OCI-LY7 (cell line): ENCODE data around the gene LRRC2. TPM values are rescaled to one million over a fixed set of nuclear protein-coding genes. Genes with fewer than 3 reads are reported as not detected.

Experiments
- BruUV-seq: library from RNA; stranded (reverse); fragments of 400-500 nt; replicated peaks from 2 replicates; lab custom pipeline; 2021; lab: Mats Ljungman, UMichigan
- CTCF ChIA-PET: fragments of 300-600 bp; sonication (Branson Sonifier 250); formaldehyde crosslinking; loops from one replicate; lab custom pipeline; 2022; ENCODE audit warnings: antibody characterized with exemption; ENCODE audit not compliant: unreplicated experiment; lab: Charles Lee
- POLR2A ChIA-PET: fragments of 300-600 bp; sonication (Branson Sonifier 250); formaldehyde crosslinking; loops from one replicate; lab custom pipeline; 2022; ENCODE audit warnings: antibody characterized with exemption; lab: Charles Lee
- DNase-seq: peaks from one replicate; pipeline ENCODE4 v3.0.0-alpha.2; 2015; ENCODE audit warnings: low spot score
- H2AFZ ChIP-seq: fragments of 200-600 bp; sonication (generic), shearing (Covaris generic); 2 replicates; pipeline ENCODE4 v1.6.1; 2014; ENCODE audit warnings: mild to moderate bottlenecking, antibody characterized with exemption, low read length, moderate library complexity
- H3K27ac ChIP-seq: fragments of 200-600 bp; sonication (generic); 2 replicates; pipeline ENCODE4 v1.5.1; 2014; ENCODE audit warnings: mixed run types, low read depth, mild to moderate bottlenecking, moderate library complexity, low read length, inconsistent platforms; ENCODE audit not compliant: poor library complexity, severe bottlenecking
- H3K36me3 ChIP-seq: fragments of 200-600 bp; sonication (generic); 2 replicates; pipeline ENCODE4 v1.6.1; 2014; ENCODE audit warnings: mild to moderate bottlenecking, antibody characterized with exemption, low read length, moderate library complexity, mixed read lengths; ENCODE audit not compliant: insufficient read depth
- H3K4me1 ChIP-seq: fragments of 200-600 bp; sonication (generic); 2 replicates; pipeline ENCODE4 v1.5.1; 2014; ENCODE audit warnings: mild to moderate bottlenecking, low read length; ENCODE audit not compliant: insufficient read depth, poor library complexity, severe bottlenecking
- H3K4me2 ChIP-seq: fragments of 200-600 bp; sonication (generic); 2 replicates; pipeline ENCODE4 v1.6.1; 2014; ENCODE audit warnings: mild to moderate bottlenecking, low read length
- H3K4me3 ChIP-seq: fragments of 200-600 bp; sonication (generic); 2 replicates; pipeline ENCODE4 v1.5.1; 2014; ENCODE audit warnings: mild to moderate bottlenecking, low read depth, low read length; ENCODE audit not compliant: poor library complexity, severe bottlenecking
- H3K79me2 ChIP-seq: fragments of 200-600 bp; sonication (generic); 2 replicates; pipeline ENCODE4 v1.6.1; 2016; ENCODE audit warnings: low read depth, mild to moderate bottlenecking, low read length, moderate library complexity, mixed read lengths; ENCODE audit not compliant: insufficient read depth
- H3K9me2 ChIP-seq: fragments of 200-600 bp; sonication (generic); 2 replicates; pipeline ENCODE4 v1.6.1; 2016; ENCODE audit warnings: mild to moderate bottlenecking, low read length, mixed read lengths; ENCODE audit not compliant: insufficient read depth
- H3K9me3 ChIP-seq: fragments of 200-600 bp; sonication (generic); 2 replicates; pipeline ENCODE4 v1.6.1; 2014; ENCODE audit warnings: mild to moderate bottlenecking, mixed run types, low read length, mixed read lengths
- H4K20me1 ChIP-seq: fragments of 200-600 bp; sonication (generic); 2 replicates; pipeline ENCODE4 v1.6.1; 2014; ENCODE audit warnings: mild to moderate bottlenecking, antibody characterized with exemption, low read length, moderate library complexity, mixed read lengths; ENCODE audit not compliant: insufficient read depth
- CTCF ChIP-seq: fragments of 200-600 bp; sonication (generic); conservative IDR thresholded peaks from 2 replicates; pipeline ENCODE4 v1.5.1; 2014; ENCODE audit warnings: mild to moderate bottlenecking, antibody characterized with exemption, low read length, moderate library complexity, mixed read lengths
- EZH2phosphoT487 ChIP-seq: fragments of 200-600 bp; sonication (generic); IDR thresholded peaks from 2 replicates; pipeline ENCODE4 v1.6.1; 2018; ENCODE audit warnings: low read depth, borderline replicate concordance, mild to moderate bottlenecking, mixed run types, antibody characterized with exemption, low read length, moderate library complexity, mixed read lengths
- intact Hi-C: fragments of 100-400 bp; cut with micrococcal nuclease; formaldehyde crosslinking; loops from one replicate; pipeline ENCODE4 v1.10.0; 2022; ENCODE audit not compliant: unreplicated experiment
- total RNA-seq, 2 experiments: library from RNA; depleted of rRNA in 1 of 2; stranded (reverse); fragments of >200 nt in 1 of 2; shearing (Covaris generic) in 1 of 2; gene quantifications; 2 replicates each; pipeline ENCODE4 v1.2.3, GENCODE V29; 2014 to 2022

Gene LRRC2
- total RNA-seq, 2 experiments from 2014 or later: 1.9 to 2.0 TPM

GRCh38 chr3:46614431-46614830, 48.3 kb upstream of the LRRC2 start:
- Histone ChIP-seq H3K4me3 (no peak overlapping the region), H4K20me1 (no peaks in the 10 kb centered on the region), H2AFZ (no peak overlapping the region), H3K4me2 (no peak overlapping the region), H3K9me3 (no peaks in the 10 kb centered on the region), H3K79me2 (no peaks in the 10 kb centered on the region), H3K9me2 (no peaks in the 10 kb centered on the region), H3K4me1 (no peaks in the 10 kb centered on the region), H3K27ac (no peak overlapping the region), H3K36me3 (no peaks in the 10 kb centered on the region)
- BruUV-seq: no TSS peak
- intact Hi-C loops: no loop called here
- no peak for TF ChIP-seq CTCF
- TF ChIP-seq EZH2phosphoT487: no peak
- ChIA-PET CTCF (interaction anchor here (0.9 kb wide), 1 partner anchor 126 kb away, joined by 3 read pairs; no protein-coding TSS in a partner anchor), POLR2A (no interaction called here)
- DNase-seq: no peak

GRCh38 chr3:46613313-46614005, 47.4 kb upstream of the LRRC2 start:
- TF ChIP-seq EZH2phosphoT487: no peak
- TF ChIP-seq CTCF: no peak
- Histone ChIP-seq H3K4me1 (no peaks in the 10 kb centered on the region), H3K36me3 (no peaks in the 10 kb centered on the region), H2AFZ (no peak overlapping the region), H3K79me2 (no peaks in the 10 kb centered on the region), H3K9me2 (no peaks in the 10 kb centered on the region), H4K20me1 (no peaks in the 10 kb centered on the region), H3K9me3 (no peaks in the 10 kb centered on the region), H3K4me2 (no peak overlapping the region), H3K27ac (no peak overlapping the region), H3K4me3 (no peak overlapping the region)
- POLR2A ChIA-PET: no interaction called here
- no TSS peak for BruUV-seq
- intact Hi-C loops: no loop called here
- CTCF ChIA-PET: no interaction called here
- DNase-seq: no peak

GRCh38 chr3:46612324-46612723, 46.2 kb upstream of the LRRC2 start, which contains the start of gene FAM240A:
TSS of gene FAM240A (plus strand) at chr3:46612525. CDS start at chr3:46612684, 159 bp downstream.
- BruUV-seq: no TSS peak
- POLR2A ChIA-PET: no interaction called here
- CTCF ChIA-PET: no interaction called here
- Histone ChIP-seq H3K36me3 (no peaks in the 10 kb centered on the region), H3K27ac (no peak within 1 kb of the TSS), H2AFZ (no peak within 1 kb of the TSS), H3K4me3 (no peak within 1 kb of the TSS), H3K79me2 (no peaks in the 10 kb centered on the region), H3K4me2 (no peak within 1 kb of the TSS), H3K4me1 (no peaks in the 10 kb centered on the region), H3K9me3 (no peaks in the 10 kb centered on the region), H3K9me2 (no peaks in the 10 kb centered on the region), H4K20me1 (no peaks in the 10 kb centered on the region)
- DNase-seq: no peak
- TF ChIP-seq EZH2phosphoT487: no peak
- intact Hi-C loops: no loop called here
